GM06990 (cell line): ENCODE results near the gene RPL36AL.
"Not testable (repeated sequence)": the region's sequence is repeated elsewhere in the genome, so short reads cannot be mapped to it uniquely, and the experiment has no call there.

Experiments used
- DNase-seq: peaks from one replicate; pipeline ENCODE4 v3.0.0-alpha.2; 2011; ENCODE audit not compliant: insufficient read length; ENCODE audit errors: extremely low read depth
- H3K27me3 ChIP-seq: replicated peaks from 2 replicates; pipeline ENCODE4 v1.6.0; 2011; ENCODE audit warnings: low read length; ENCODE audit not compliant: control insufficient read depth, insufficient read depth
- H3K36me3 ChIP-seq: 2 replicates; pipeline ENCODE4 v1.5.1; 2011; ENCODE audit warnings: low read length; ENCODE audit not compliant: control insufficient read depth, insufficient read depth
- H3K4me3 ChIP-seq: replicated peaks from 2 replicates; pipeline ENCODE4 v1.5.1; 2011; ENCODE audit warnings: low read depth, mild to moderate bottlenecking, control low read depth, low read length
- CTCF ChIP-seq: IDR thresholded peaks from 2 replicates; pipeline ENCODE4 v1.5.1; 2011; ENCODE audit warnings: low read length, control low read depth, mild to moderate bottlenecking, inconsistent platforms; ENCODE audit not compliant: insufficient read depth, poor library complexity, severe bottlenecking

The RPL36AL gene

GRCh38 chr14:49619730-49620129 lies 696 bp downstream of the RPL36AL start:
- no peak for DNase-seq

GRCh38 chr14:49619273-49619672 lies 1.2 kb downstream of the RPL36AL start:
- peak overlapping the region; percentile 95 for H3K4me3 ChIP-seq
- not testable (repeated sequence) for DNase-seq, H3K36me3 ChIP-seq, H3K27me3 ChIP-seq

More at GRCh38 chr14:49619730-49620129, 696 bp downstream of the RPL36AL start:
- Histone ChIP-seq H3K27me3 (no peaks in the 10 kb centered on the region), H3K36me3 (peaks cover 3% of the 10 kb centered on the region), H3K4me3 (peak overlapping the region; percentile 95)
- TF ChIP-seq CTCF = no peak

GRCh38 chr14:49617852-49618519 lies 2.4 kb downstream of the RPL36AL start:
- Histone ChIP-seq H3K27me3 (no peaks in the 10 kb centered on the region), H3K36me3 (peaks cover 3% of the 10 kb centered on the region), H3K4me3 (no peak overlapping the region)
- DNase-seq = no peak
- no peak for TF ChIP-seq CTCF

GRCh38 chr14:49615776-49616175 lies 4.7 kb downstream of the RPL36AL start:
- TF ChIP-seq CTCF = no peak
- Histone ChIP-seq H3K27me3 (no peaks in the 10 kb centered on the region), H3K36me3 (peaks cover 3% of the 10 kb centered on the region), H3K4me3 (no peak overlapping the region)
- DNase-seq = no peak

- H3K27me3 ChIP-seq = no peaks in the 10 kb centered on the region
- DNase-seq = no peak
- H3K36me3 ChIP-seq = peaks cover 3% of the 10 kb centered on the region
- TF ChIP-seq CTCF = no peak
- H3K4me3 ChIP-seq = no peak overlapping the region
Measured at GRCh38 chr14:49614196-49614595, 6.2 kb downstream of the RPL36AL start.

GRCh38 chr14:49612671-49613070 lies 7.8 kb downstream of the RPL36AL start:
- TF ChIP-seq CTCF = no peak
- Histone ChIP-seq H3K36me3 (peaks cover 3% of the 10 kb centered on the region), H3K27me3 (no peaks in the 10 kb centered on the region), H3K4me3 (no peak overlapping the region)
- DNase-seq = no peak
